ENCODE measurements around the gene PAH. TPM values are rescaled to one million over a fixed set of nuclear protein-coding genes. Genes with fewer than 3 reads are reported as not detected.

Gene PAH
- total RNA-seq, 1 experiment from 2014 or later: 5.1 TPM

- ChIA-PET CTCF (no interaction called here), POLR2A (no interaction called here)
- H3K4me1 Mint-ChIP-seq (ENCODE audit: low read depth, unreplicated experiment): no peaks in the 10 kb centered on the region
- BruUV-seq (replicated peaks): no TSS peak
- no peak for DNase-seq
- TF ChIP-seq CTCF (IDR thresholded peaks at IDR 0.05; ENCODE audit: insufficient read depth in 1 of 2, low read depth in 1 of 2, low read length in 1 of 2, severe bottlenecking in 1 of 2, unreplicated experiment in 1 of 2): no peak
- no peak overlapping the region for H3K4me3 Mint-ChIP-seq (ENCODE audit: unreplicated experiment)
- no peaks in the 10 kb centered on the region for H3K4me1 ChIP-seq
- H3K36me3 Mint-ChIP-seq (ENCODE audit: insufficient read depth, unreplicated experiment): no peaks in the 10 kb centered on the region
- intact Hi-C loops (cut with micrococcal nuclease; ENCODE audit: unreplicated experiment): no loop called here
- no peak overlapping the region for H3K4me3 ChIP-seq (ENCODE audit: low read depth, low read length)
- no peaks in the 10 kb centered on the region for H3K9me3 ChIP-seq
- no peaks in the 10 kb centered on the region for H3K27me3 Mint-ChIP-seq (ENCODE audit: insufficient read depth, unreplicated experiment)
- H3K9me3 Mint-ChIP-seq (ENCODE audit: unreplicated experiment): no peaks in the 10 kb centered on the region
- H3K27ac Mint-ChIP-seq (ENCODE audit: unreplicated experiment): no peak overlapping the region
- H3K36me3 ChIP-seq (ENCODE audit: control insufficient read depth, insufficient read depth, low read length): no peaks in the 10 kb centered on the region
- no peaks in the 10 kb centered on the region; the same call in 1 of the 2 replicates for H3K27me3 ChIP-seq (replicated peaks; ENCODE audit: control insufficient read depth, insufficient read depth, low read length)
Measured at GRCh38 chr12:102891756-102892155, 25.3 kb downstream of the PAH start.

- H3K4me1 ChIP-seq: no peaks in the 10 kb centered on the region
- POLR2A ChIA-PET: no interaction called here
- TF ChIP-seq CTCF (IDR thresholded peaks at IDR 0.05; ENCODE audit: insufficient read depth in 1 of 2, low read depth in 1 of 2, low read length in 1 of 2, severe bottlenecking in 1 of 2, unreplicated experiment in 1 of 2): no peak
- intact Hi-C loops (cut with micrococcal nuclease; ENCODE audit: unreplicated experiment): no loop called here
- Mint-ChIP-seq H3K36me3 (ENCODE audit: insufficient read depth, unreplicated experiment) (no peaks in the 10 kb centered on the region), H3K27me3 (ENCODE audit: insufficient read depth, unreplicated experiment) (no peaks in the 10 kb centered on the region), H3K4me1 (ENCODE audit: low read depth, unreplicated experiment) (no peaks in the 10 kb centered on the region), H3K9me3 (ENCODE audit: unreplicated experiment) (no peaks in the 10 kb centered on the region), H3K4me3 (ENCODE audit: unreplicated experiment) (no peak overlapping the region), H3K27ac (ENCODE audit: unreplicated experiment) (no peak overlapping the region)
- H3K36me3 ChIP-seq (ENCODE audit: control insufficient read depth, insufficient read depth, low read length): no peaks in the 10 kb centered on the region
- H3K27me3 ChIP-seq (replicated peaks; ENCODE audit: control insufficient read depth, insufficient read depth, low read length): no peaks in the 10 kb centered on the region; the same call in 1 of the 2 replicates
- CTCF ChIA-PET: no interaction called here
- BruUV-seq (replicated peaks): no TSS peak
- H3K9me3 ChIP-seq: no peaks in the 10 kb centered on the region
- H3K4me3 ChIP-seq (ENCODE audit: low read depth, low read length): no peak overlapping the region
- no peak for DNase-seq
Measured at GRCh38 chr12:102888511-102888910, 28.5 kb downstream of the PAH start.

DNA sequence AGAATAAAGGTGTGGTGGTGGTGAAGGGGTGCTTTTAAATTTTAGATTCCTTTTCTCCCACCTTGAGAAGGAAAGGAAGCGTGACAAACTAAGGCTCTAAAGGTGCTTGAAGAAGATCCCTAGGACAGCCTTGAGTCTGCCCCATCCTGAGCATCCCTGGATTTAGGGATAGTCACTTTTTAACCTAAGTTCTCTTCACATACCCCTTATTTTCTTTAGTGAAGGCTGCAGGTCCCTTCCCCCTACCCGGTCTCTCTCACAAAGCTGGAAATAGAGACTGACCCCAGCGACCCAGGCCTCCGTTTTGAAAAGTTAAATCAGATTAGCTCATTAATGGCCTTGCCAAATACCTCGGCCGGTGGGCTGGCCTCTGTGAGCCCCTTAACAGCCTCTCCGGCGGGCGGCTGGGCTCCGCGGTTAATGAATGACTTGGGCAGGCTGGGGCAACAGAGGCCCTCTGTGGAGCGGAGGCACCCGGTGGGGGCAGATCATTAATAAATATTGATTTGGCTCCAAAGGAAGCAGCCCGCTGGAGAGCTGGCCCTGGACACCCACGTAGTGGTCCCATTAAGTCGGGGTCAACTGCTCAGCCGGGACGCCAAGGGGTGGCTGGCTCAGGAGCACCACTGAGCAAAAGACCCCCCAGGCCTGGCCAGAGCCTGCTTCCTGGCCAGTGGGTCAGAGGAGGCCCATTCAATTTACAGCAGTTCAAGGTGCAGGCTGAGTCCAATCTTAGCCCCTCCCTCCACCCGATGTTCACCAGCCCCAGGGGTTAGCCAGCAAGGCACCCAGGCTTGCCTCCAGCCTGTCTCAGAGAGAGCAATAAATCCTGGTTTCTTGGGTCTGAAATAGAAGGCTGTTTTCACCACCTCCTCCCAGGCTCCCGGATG, 31.8 kb downstream of the PAH start:
- DNase-seq: peak; percentile 7 to 51
- Mint-ChIP-seq H3K36me3 (ENCODE audit: insufficient read depth, unreplicated experiment) (no peaks in the 10 kb centered on the region), H3K27me3 (ENCODE audit: insufficient read depth, unreplicated experiment) (no peaks in the 10 kb centered on the region), H3K4me3 (ENCODE audit: unreplicated experiment) (no peak overlapping the region), H3K4me1 (ENCODE audit: low read depth, unreplicated experiment) (no peaks in the 10 kb centered on the region), H3K27ac (ENCODE audit: unreplicated experiment) (no peak overlapping the region), H3K9me3 (ENCODE audit: unreplicated experiment) (no peaks in the 10 kb centered on the region)
- POLR2A ChIA-PET: no interaction called here
- CTCF ChIA-PET: no interaction called here
- intact Hi-C loops (cut with micrococcal nuclease; ENCODE audit: unreplicated experiment): no loop called here
- Histone ChIP-seq H3K4me3 (ENCODE audit: low read depth, low read length) (no peak overlapping the region), H3K36me3 (ENCODE audit: control insufficient read depth, insufficient read depth, low read length) (no peaks in the 10 kb centered on the region), H3K27me3 (replicated peaks; ENCODE audit: control insufficient read depth, insufficient read depth, low read length) (no peaks in the 10 kb centered on the region), H3K9me3 (no peaks in the 10 kb centered on the region), H3K4me1 (no peaks in the 10 kb centered on the region)
- BruUV-seq (replicated peaks): no TSS peak
- no peak for TF ChIP-seq CTCF (IDR thresholded peaks at IDR 0.05; ENCODE audit: insufficient read depth in 1 of 2, low read depth in 1 of 2, low read length in 1 of 2, severe bottlenecking in 1 of 2, unreplicated experiment in 1 of 2)
